OCI-LY1 (cell line): ENCODE data around the gene CORO1C.

Experiments
- H2AFZ ChIP-seq: fragments of 200-600 bp; sonication (generic), shearing (Covaris generic); 2 replicates; pipeline ENCODE4 v1.6.0; 2014; ENCODE audit warnings: antibody characterized with exemption, mild to moderate bottlenecking, low read length
- H3F3A ChIP-seq: fragments of 200-600 bp; sonication (generic), shearing (Covaris generic); 2 replicates; pipeline ENCODE4 v1.6.0; 2014; ENCODE audit warnings: mild to moderate bottlenecking, antibody characterized with exemption, low read length, moderate library complexity; ENCODE audit not compliant: insufficient read depth
- H3K27ac ChIP-seq: fragments of 200-600 bp; sonication (generic); 2 replicates; pipeline ENCODE4 v1.5.1; 2014; ENCODE audit warnings: low read length, mixed run types, mild to moderate bottlenecking, low read depth; ENCODE audit not compliant: poor library complexity, severe bottlenecking
- H3K27me3 ChIP-seq: fragments of 200-600 bp; sonication (generic); 2 replicates; pipeline ENCODE4 v1.6.0; 2014; ENCODE audit warnings: antibody characterized with exemption, mild to moderate bottlenecking, low read length, moderate library complexity; ENCODE audit not compliant: insufficient read depth
- H3K36me3 ChIP-seq: fragments of 200-600 bp; sonication (generic); 2 replicates; pipeline ENCODE4 v1.6.1; 2014; ENCODE audit warnings: mild to moderate bottlenecking, antibody characterized with exemption, low read length, moderate library complexity, mixed read lengths; ENCODE audit not compliant: insufficient read depth
- H3K4me1 ChIP-seq: fragments of 200-600 bp; sonication (generic); 2 replicates; pipeline ENCODE4 v1.5.1; 2014; ENCODE audit warnings: mild to moderate bottlenecking, low read length, moderate library complexity; ENCODE audit not compliant: insufficient read depth, severe bottlenecking
- H3K4me2 ChIP-seq: fragments of 200-600 bp; sonication (generic), shearing (Covaris generic); 2 replicates; pipeline ENCODE4 v1.6.1; 2014; ENCODE audit warnings: low read length
- H3K4me3 ChIP-seq: fragments of 200-600 bp; sonication (generic); 2 replicates; pipeline ENCODE4 v1.5.1; 2014; ENCODE audit warnings: low read length, low read depth, mild to moderate bottlenecking, mixed read lengths; ENCODE audit not compliant: poor library complexity, severe bottlenecking
- H3K79me2 ChIP-seq: fragments of 200-600 bp; shearing (Covaris generic); 2 replicates; pipeline ENCODE4 v1.6.1; 2016; ENCODE audit warnings: mixed run types, low read length, mixed read lengths; ENCODE audit not compliant: insufficient read depth
- H3K9ac ChIP-seq: fragments of 200-600 bp; sonication (generic), shearing (Covaris generic); 2 replicates; pipeline ENCODE4 v1.6.1; 2014; ENCODE audit warnings: mild to moderate bottlenecking, low read length, mixed read lengths
- H3K9me2 ChIP-seq: fragments of 200-600 bp; sonication (generic), shearing (Covaris generic); 2 replicates; pipeline ENCODE4 v1.6.1; 2014; ENCODE audit warnings: low read depth, mild to moderate bottlenecking, low read length, mixed read lengths
- H3K9me3 ChIP-seq: fragments of 200-600 bp; shearing (Covaris generic); 2 replicates; pipeline ENCODE4 v1.6.1; 2014; ENCODE audit warnings: low read length, mixed read lengths
- H4K20me1 ChIP-seq: fragments of 200-600 bp; sonication (generic), shearing (Covaris generic); 2 replicates; pipeline ENCODE4 v1.6.0; 2016; ENCODE audit warnings: mild to moderate bottlenecking, low read length; ENCODE audit not compliant: insufficient read depth
- EZH2 ChIP-seq: fragments of 200-600 bp; sonication (generic), shearing (Covaris generic); IDR thresholded peaks from 2 replicates; pipeline ENCODE4 v1.8.0; 2017; ENCODE audit warnings: borderline replicate concordance, mixed run types, mild to moderate bottlenecking, antibody characterized with exemption, low read length, moderate library complexity, mixed read lengths
- TF ChIP-seq, protein P1 (sequence below): fragments of 200-600 bp; sonication (generic), shearing (Covaris generic); IDR thresholded peaks from 2 replicates; pipeline ENCODE4 v1.5.1; 2017; ENCODE audit warnings: mild to moderate bottlenecking, antibody characterized with exemption, low read length, moderate library complexity, mixed read lengths

The CORO1C gene

DNA sequence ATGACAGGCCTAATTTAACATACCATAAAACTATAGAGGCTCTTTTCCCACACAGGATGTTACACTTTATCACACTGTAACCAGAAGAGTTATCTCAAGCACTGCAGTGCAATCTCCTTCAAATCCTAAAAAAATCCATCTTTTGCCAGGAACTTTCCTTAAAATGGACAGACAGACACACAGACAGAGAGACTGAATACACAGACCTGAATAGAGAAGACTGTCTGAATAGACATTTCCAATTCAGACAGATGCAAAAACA, 6.5 kb downstream of the CORO1C start:
- Histone ChIP-seq H4K20me1 (no peaks in the 10 kb centered on the region), H3K9me3 (no peaks in the 10 kb centered on the region), H3K4me1 (peaks cover 13% of the 10 kb centered on the region), H2AFZ (no peak overlapping the region), H3K79me2 (no peaks in the 10 kb centered on the region), H3K9me2 (no peaks in the 10 kb centered on the region), H3K27ac (no peak overlapping the region), H3K4me2 (no peak overlapping the region), H3K36me3 (no peaks in the 10 kb centered on the region; the same call in 1 of the 2 replicates), H3F3A (no peaks in the 10 kb centered on the region), H3K9ac (no peak overlapping the region), H3K4me3 (no peak overlapping the region), H3K27me3 (no peaks in the 10 kb centered on the region)
- TF ChIP-seq EZH2, result no peak
- TF ChIP-seq, protein P1, sequence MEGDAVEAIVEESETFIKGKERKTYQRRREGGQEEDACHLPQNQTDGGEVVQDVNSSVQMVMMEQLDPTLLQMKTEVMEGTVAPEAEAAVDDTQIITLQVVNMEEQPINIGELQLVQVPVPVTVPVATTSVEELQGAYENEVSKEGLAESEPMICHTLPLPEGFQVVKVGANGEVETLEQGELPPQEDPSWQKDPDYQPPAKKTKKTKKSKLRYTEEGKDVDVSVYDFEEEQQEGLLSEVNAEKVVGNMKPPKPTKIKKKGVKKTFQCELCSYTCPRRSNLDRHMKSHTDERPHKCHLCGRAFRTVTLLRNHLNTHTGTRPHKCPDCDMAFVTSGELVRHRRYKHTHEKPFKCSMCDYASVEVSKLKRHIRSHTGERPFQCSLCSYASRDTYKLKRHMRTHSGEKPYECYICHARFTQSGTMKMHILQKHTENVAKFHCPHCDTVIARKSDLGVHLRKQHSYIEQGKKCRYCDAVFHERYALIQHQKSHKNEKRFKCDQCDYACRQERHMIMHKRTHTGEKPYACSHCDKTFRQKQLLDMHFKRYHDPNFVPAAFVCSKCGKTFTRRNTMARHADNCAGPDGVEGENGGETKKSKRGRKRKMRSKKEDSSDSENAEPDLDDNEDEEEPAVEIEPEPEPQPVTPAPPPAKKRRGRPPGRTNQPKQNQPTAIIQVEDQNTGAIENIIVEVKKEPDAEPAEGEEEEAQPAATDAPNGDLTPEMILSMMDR, result no peak

DNA sequence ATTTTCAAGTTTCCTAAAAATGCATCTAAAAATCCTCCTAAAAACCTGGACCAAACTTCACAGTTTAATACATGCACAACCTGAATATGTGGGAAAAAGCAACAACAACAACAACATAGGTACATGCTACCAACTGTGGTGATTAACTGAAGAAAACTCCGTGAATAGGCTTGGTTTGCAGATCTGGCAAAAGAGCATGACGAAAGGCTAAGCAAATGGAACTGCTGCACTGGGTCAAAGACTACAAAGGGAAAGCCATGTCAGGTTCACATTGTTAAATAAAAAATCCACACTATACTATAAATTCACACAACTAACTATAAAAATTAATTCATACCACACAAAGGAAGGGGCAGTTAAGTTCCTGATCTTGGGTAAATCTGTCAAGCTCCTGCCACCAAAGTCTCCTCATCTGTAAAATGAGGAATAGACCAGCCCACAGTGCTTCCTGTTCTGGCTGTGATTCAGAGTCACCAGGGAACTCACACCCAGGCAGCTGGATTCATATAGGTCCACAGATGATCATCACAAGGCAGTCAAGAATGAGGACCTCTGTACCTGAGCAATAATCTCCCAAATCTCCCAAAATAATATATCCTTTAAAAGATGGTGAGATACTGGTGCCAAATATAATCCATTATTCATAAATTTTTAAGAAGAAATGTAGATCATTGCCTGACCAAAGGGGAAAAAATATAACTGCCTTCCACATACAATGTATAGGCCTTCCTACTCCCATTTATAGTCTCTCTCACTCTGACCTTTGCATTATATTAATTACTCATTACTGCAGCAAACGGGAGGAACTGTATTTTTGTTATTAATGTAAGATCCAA, 7.0 kb downstream of the CORO1C start:
- TF ChIP-seq, protein P1, result no peak
- no peak for TF ChIP-seq EZH2
- Histone ChIP-seq H3F3A (no peaks in the 10 kb centered on the region), H3K27me3 (no peaks in the 10 kb centered on the region), H3K36me3 (no peaks in the 10 kb centered on the region; the same call in 1 of the 2 replicates), H3K9ac (no peak overlapping the region), H3K79me2 (no peaks in the 10 kb centered on the region), H3K4me2 (no peak overlapping the region), H3K9me2 (no peaks in the 10 kb centered on the region), H4K20me1 (no peaks in the 10 kb centered on the region), H3K9me3 (no peaks in the 10 kb centered on the region), H3K4me3 (no peak overlapping the region), H3K4me1 (peaks cover 8% of the 10 kb centered on the region), H3K27ac (no peak overlapping the region), H2AFZ (no peak overlapping the region)

DNA sequence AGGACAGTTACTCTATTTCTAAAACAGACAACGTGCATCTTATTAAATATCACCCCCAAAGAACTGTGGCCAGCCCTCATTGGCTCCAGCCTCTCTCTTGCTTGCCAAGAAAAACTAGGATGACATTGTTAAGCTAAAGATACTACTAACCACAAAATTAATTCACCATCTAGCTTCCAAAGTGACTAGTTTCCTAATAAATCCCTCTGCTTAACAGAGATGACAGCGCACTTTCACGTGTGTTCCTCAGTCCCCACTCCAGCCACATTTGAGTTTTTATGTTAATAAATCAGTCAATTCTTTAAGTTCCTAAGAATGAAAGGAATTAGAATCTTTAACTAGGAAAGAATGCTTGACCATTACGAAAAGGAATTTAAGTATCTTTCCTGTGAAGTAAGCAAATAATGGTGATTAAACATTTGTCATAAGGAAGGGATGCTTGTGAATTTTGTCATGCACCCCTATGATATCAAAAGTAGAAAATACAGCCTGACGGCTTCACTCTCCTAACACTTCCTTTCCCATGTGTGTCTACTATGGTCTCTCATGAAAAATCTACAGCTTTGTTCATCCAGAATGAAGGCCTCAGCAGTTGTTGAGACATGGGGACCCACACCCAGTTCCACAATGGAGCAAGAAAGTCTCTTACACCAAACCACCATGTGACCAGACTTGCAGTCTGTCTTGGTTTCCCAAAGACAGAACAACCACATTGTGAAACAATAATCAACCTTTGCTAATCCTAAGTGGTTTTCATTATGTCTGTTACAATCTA, 8.1 kb downstream of the CORO1C start:
- Histone ChIP-seq H3K27ac (no peak overlapping the region), H3K4me1 (no peaks in the 10 kb centered on the region)

More for the DNA sequence above, 8.1 kb downstream of the CORO1C start:
- H3K4me2 ChIP-seq, result no peak overlapping the region
- H3K27me3 ChIP-seq, result no peaks in the 10 kb centered on the region
- H3K79me2 ChIP-seq, result no peaks in the 10 kb centered on the region
- no peaks in the 10 kb centered on the region for H3F3A ChIP-seq
- H4K20me1 ChIP-seq, result no peaks in the 10 kb centered on the region
- no peaks in the 10 kb centered on the region for H3K9me3 ChIP-seq
- H2AFZ ChIP-seq, result no peak overlapping the region
- no peaks in the 10 kb centered on the region for H3K36me3 ChIP-seq
- no peak for TF ChIP-seq EZH2
- TF ChIP-seq, protein P1, result no peak
- no peak overlapping the region for H3K4me3 ChIP-seq
- no peaks in the 10 kb centered on the region for H3K9me2 ChIP-seq
- no peak overlapping the region for H3K9ac ChIP-seq
